Endothelial cell of umbilical vein (primary cell): ENCODE results near the gene ESAM. TPM values are rescaled to one million over a fixed set of nuclear protein-coding genes. Genes with fewer than 3 reads are reported as not detected.

Experiments
- BruUV-seq: library from RNA; stranded (reverse); fragments of 400-500 nt; replicated peaks from 2 replicates; lab custom pipeline; 2021; lab: Mats Ljungman, UMichigan
- CTCF ChIA-PET: fragments of 300-600, 350-600 bp; sonication (Branson Sonifier 250); formaldehyde crosslinking; loops from one replicate; lab custom pipeline; 2021; ENCODE audit warnings: antibody characterized with exemption, inconsistent platforms; lab: Charles Lee
- POLR2A ChIA-PET: fragments of 300-600, 350-600 bp; sonication (Branson Sonifier 250); formaldehyde crosslinking; loops from one replicate; lab custom pipeline; 2021; ENCODE audit warnings: antibody characterized with exemption, inconsistent platforms; lab: Charles Lee
- DNase-seq: peaks from one replicate; pipeline ENCODE4 v3.0.0-alpha.2; 2011; ENCODE audit warnings: low read depth, low spot score
- FAIRE-seq: peaks from 2 replicates; lab custom pipeline; 2011; peaks lifted over from hg19 to GRCh38; lab: Jason Lieb, UNC
- H2AFZ ChIP-seq: 2 replicates; pipeline ENCODE4 v1.6.0; 2012; ENCODE audit warnings: low read depth, low read length, control low read depth, inconsistent platforms
- H3K27ac ChIP-seq: 2 replicates; pipeline ENCODE4 v1.5.1; 2011; ENCODE audit warnings: low read depth, mild to moderate bottlenecking, control low read depth, low read length, moderate library complexity; ENCODE audit not compliant: insufficient read depth
- H3K27me3 ChIP-seq, 2 experiments: 2 replicates each; pipeline versions ENCODE4 v1.6.0 to v1.6.1; 2011; ENCODE audit warnings: low read length in 2 of 2, mixed read lengths in 1 of 2; ENCODE audit not compliant: control insufficient read depth in 2 of 2, insufficient read depth in 2 of 2
- H3K36me3 ChIP-seq, 2 experiments: 2 replicates in 1 of 2; 3 replicates in 1 of 2; pipeline ENCODE4 v1.5.1; 2011; ENCODE audit warnings: low read length in 2 of 2, mild to moderate bottlenecking in 1 of 2, moderate library complexity in 1 of 2; ENCODE audit not compliant: control insufficient read depth in 2 of 2, insufficient read depth in 2 of 2; ENCODE audit errors: extremely low read depth in 1 of 2
- H3K4me1 ChIP-seq: 3 replicates; pipeline ENCODE4 v1.5.1; 2011; ENCODE audit warnings: mild to moderate bottlenecking, low read length; ENCODE audit not compliant: control insufficient read depth, insufficient read depth; ENCODE audit errors: extremely low read depth
- H3K4me2 ChIP-seq: 2 replicates; pipeline ENCODE4 v1.6.1; 2011; ENCODE audit warnings: low read length, control low read depth, mixed read lengths; ENCODE audit not compliant: insufficient read depth
- H3K4me3 ChIP-seq, 3 experiments: fragments of 200-600 bp in 1 of 3; sonication (generic), shearing (Covaris generic) in 1 of 3; replicated peaks in 1 of 3; 2 replicates each; pipeline ENCODE4 v1.5.1; 2011 to 2016; ENCODE audit warnings: control low read depth in 3 of 3, low read length in 3 of 3, mild to moderate bottlenecking in 2 of 3, inconsistent platforms in 1 of 3, low read depth in 1 of 3, moderate library complexity in 1 of 3; ENCODE audit not compliant: insufficient read depth in 1 of 3
- H3K79me2 ChIP-seq: 2 replicates; pipeline ENCODE4 v1.6.0; 2012; ENCODE audit warnings: low read length, inconsistent platforms; ENCODE audit not compliant: control insufficient read depth, insufficient read depth
- H3K9ac ChIP-seq: replicated peaks from 2 replicates; pipeline ENCODE3; 2011; ENCODE audit warnings: low read length, control low read depth; ENCODE audit not compliant: insufficient read depth; ENCODE audit errors: extremely low read depth
- H3K9me1 ChIP-seq: replicated peaks from 3 replicates; pipeline ENCODE4 v1.6.0; 2011; ENCODE audit warnings: mild to moderate bottlenecking, low read length; ENCODE audit not compliant: control insufficient read depth, insufficient read depth; ENCODE audit errors: extremely low read depth
- H3K9me3 ChIP-seq: replicated peaks from 2 replicates; pipeline ENCODE4 v1.5.1; 2012; ENCODE audit warnings: low read length, inconsistent platforms; ENCODE audit not compliant: control insufficient read depth, insufficient read depth
- H4K20me1 ChIP-seq: replicated peaks from 2 replicates; pipeline ENCODE3; 2011; ENCODE audit warnings: mild to moderate bottlenecking, low read length; ENCODE audit not compliant: control insufficient read depth, insufficient read depth; ENCODE audit errors: extremely low read depth
- EZH2 ChIP-seq: IDR thresholded peaks from 2 replicates; pipeline ENCODE4 v1.6.1; 2012; ENCODE audit warnings: borderline replicate concordance, low read depth, mild to moderate bottlenecking, moderate library complexity, low read length, inconsistent platforms; ENCODE audit not compliant: severe bottlenecking
- FOS ChIP-seq: IDR thresholded peaks from 2 replicates; pipeline ENCODE4 v1.6.1; 2011; ENCODE audit warnings: mild to moderate bottlenecking, low read length, moderate library complexity, borderline replicate concordance; ENCODE audit not compliant: insufficient read depth
- GATA2 ChIP-seq: IDR thresholded peaks from 2 replicates; pipeline ENCODE4 v1.7.0; 2011; ENCODE audit warnings: low read depth, mild to moderate bottlenecking, moderate library complexity, mixed read lengths, low read length; ENCODE audit not compliant: insufficient read length, insufficient read depth
- JUN ChIP-seq: IDR thresholded peaks from 2 replicates; pipeline ENCODE4 v1.6.1; 2011; ENCODE audit warnings: borderline replicate concordance, low read depth; ENCODE audit not compliant: insufficient read length, insufficient read depth
- MYC ChIP-seq: IDR thresholded peaks from one replicate; pipeline ENCODE4 v1.6.1; 2011; ENCODE audit warnings: mild to moderate bottlenecking, low read depth, low read length
- POLR2A ChIP-seq: IDR thresholded peaks from 2 replicates; pipeline ENCODE4 v1.6.1; 2012; ENCODE audit warnings: low read depth, mild to moderate bottlenecking, control low read depth, low read length
- POLR2AphosphoS5 ChIP-seq: IDR thresholded peaks from 2 replicates; pipeline ENCODE4 v1.6.1; 2012; ENCODE audit warnings: low read depth, mild to moderate bottlenecking, control low read depth, low read length, moderate library complexity; ENCODE audit not compliant: insufficient read depth
- dilution Hi-C: fragments of 300-500 bp; cut with MboI; formaldehyde crosslinking; loops from one replicate; pipeline ENCODE4 v1.15.0; 2019; ENCODE audit warnings: low sequenced_read_pairs; ENCODE audit not compliant: extremely low pct_ligation_motif_present
- intact Hi-C: fragments of 100-400 bp; cut with micrococcal nuclease; formaldehyde crosslinking; loops from one replicate; pipeline ENCODE4 v1.10.0; 2022
- polyA plus RNA-seq, 4 experiments: library from polyadenylated mRNA; depleted of rRNA in 3 of 4; stranded (reverse) in 3 of 4; unstranded in 1 of 4; fragments of >200 nt; gene quantifications; 2 replicates each; pipeline versions ENCODE4 v1.2.1 to v1.2.3, GENCODE V29; 2011 to 2012; ENCODE audit warnings: missing spikeins in 1 of 4
- total RNA-seq: library from RNA; stranded (reverse); gene quantifications from 2 replicates; pipeline ENCODE4 v1.2.3, GENCODE V29; 2021
- TF ChIP-seq, protein P1 (sequence below), 2 donors: IDR thresholded peaks; 1 replicate in 1 of 2; 2 replicates in 1 of 2; pipeline ENCODE4 v1.5.1; 2011; ENCODE audit warnings: low read length in 2 of 2, mild to moderate bottlenecking in 2 of 2, moderate library complexity in 2 of 2, control low read depth in 1 of 2, inconsistent platforms in 1 of 2, low read depth in 1 of 2; ENCODE audit not compliant: insufficient read depth in 1 of 2; ENCODE audit errors: extremely low read depth in 1 of 2

ESAM gene
- total and polyA plus RNA-seq, 2 donors (not counting 3 experiments of a cell fraction or from before 2014, with no cell fraction given), result 273 to 383 TPM

DNA sequence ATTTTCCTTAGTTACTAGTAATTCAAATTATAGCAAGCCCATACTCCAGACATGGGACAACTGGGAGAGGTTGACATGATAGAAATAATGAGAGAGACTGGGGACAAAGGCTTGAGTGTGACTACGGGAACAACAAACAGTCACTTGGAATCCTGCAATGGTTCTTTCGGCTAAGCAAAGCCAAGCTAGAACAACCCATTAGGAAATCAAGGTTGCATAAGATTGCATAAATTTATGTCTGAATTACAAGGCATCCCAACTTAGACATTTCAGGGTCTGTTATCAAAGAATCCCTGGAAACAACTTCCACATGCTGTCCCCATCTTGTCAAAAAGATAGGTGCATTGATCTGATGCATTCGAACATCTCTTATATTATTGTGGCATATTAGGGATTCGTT lies 32.5 kb downstream of the ESAM start:
- POLR2A ChIA-PET, result no interaction called here
- CTCF ChIA-PET, result interaction anchor here (1.9 kb wide), 1 partner anchor 61 kb away, joined by 4 read pairs; no protein-coding TSS in a partner anchor
- no peak for TF ChIP-seq MYC
- no peak for TF ChIP-seq GATA2
- TF ChIP-seq, protein P1, sequence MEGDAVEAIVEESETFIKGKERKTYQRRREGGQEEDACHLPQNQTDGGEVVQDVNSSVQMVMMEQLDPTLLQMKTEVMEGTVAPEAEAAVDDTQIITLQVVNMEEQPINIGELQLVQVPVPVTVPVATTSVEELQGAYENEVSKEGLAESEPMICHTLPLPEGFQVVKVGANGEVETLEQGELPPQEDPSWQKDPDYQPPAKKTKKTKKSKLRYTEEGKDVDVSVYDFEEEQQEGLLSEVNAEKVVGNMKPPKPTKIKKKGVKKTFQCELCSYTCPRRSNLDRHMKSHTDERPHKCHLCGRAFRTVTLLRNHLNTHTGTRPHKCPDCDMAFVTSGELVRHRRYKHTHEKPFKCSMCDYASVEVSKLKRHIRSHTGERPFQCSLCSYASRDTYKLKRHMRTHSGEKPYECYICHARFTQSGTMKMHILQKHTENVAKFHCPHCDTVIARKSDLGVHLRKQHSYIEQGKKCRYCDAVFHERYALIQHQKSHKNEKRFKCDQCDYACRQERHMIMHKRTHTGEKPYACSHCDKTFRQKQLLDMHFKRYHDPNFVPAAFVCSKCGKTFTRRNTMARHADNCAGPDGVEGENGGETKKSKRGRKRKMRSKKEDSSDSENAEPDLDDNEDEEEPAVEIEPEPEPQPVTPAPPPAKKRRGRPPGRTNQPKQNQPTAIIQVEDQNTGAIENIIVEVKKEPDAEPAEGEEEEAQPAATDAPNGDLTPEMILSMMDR (IDR thresholded peaks at IDR 0.05; ENCODE audit: extremely low read depth in 1 of 2, insufficient read depth in 1 of 2, low read depth in 1 of 2, low read length in 2 of 2), result no peak
- TF ChIP-seq POLR2A, result no peak
- no peak for TF ChIP-seq FOS
- no peak for TF ChIP-seq EZH2
- TF ChIP-seq JUN, result no peak
- TF ChIP-seq POLR2AphosphoS5, result no peak
- Histone ChIP-seq H3K27me3 (peaks cover under 1 to 4% of the 10 kb centered on the region in 2 experiments), H3K36me3 (no peaks in the 10 kb centered on the region), H3K4me2 (no peak overlapping the region), H3K9me1 (no peaks in the 10 kb centered on the region), H4K20me1 (no peaks in the 10 kb centered on the region), H3K79me2 (no peaks in the 10 kb centered on the region), H3K27ac (no peak overlapping the region), H3K9me3 (no peaks in the 10 kb centered on the region), H3K4me3 (no peak overlapping the region), H3K9ac (no peak overlapping the region), H3K4me1 (peaks cover 21% of the 10 kb centered on the region), H2AFZ (no peak overlapping the region)
- BruUV-seq, result no TSS peak
- dilution Hi-C loops, result no loop called here
- FAIRE-seq (no peak), DNase-seq (no peak)
- intact Hi-C loops, result no loop called here
